Loucy (cell line): ENCODE results near the gene GPR39.

Experiments
- H2AFZ ChIP-seq: fragments of 200-600 bp; sonication (generic); 2 replicates; pipeline ENCODE4 v1.6.0; 2016; ENCODE audit warnings: antibody characterized with exemption, mild to moderate bottlenecking, low read length, moderate library complexity
- H3F3A ChIP-seq: fragments of 200-600 bp; 2 replicates; pipeline ENCODE4 v1.6.0; 2016; ENCODE audit warnings: antibody characterized with exemption, low read depth, mild to moderate bottlenecking
- H3K27me3 ChIP-seq: fragments of 200-600 bp; sonication (generic); 2 replicates; pipeline ENCODE4 v1.6.1; 2014; ENCODE audit warnings: low read length, mild to moderate bottlenecking; ENCODE audit not compliant: insufficient read depth, poor library complexity, severe bottlenecking
- H3K36me3 ChIP-seq: fragments of 200-600 bp; sonication (generic); 2 replicates; pipeline ENCODE4 v1.6.1; 2016; ENCODE audit warnings: low read length; ENCODE audit not compliant: insufficient read depth
- H3K4me1 ChIP-seq: fragments of 200-600 bp; sonication (generic); 2 replicates; pipeline ENCODE4 v1.5.1; 2014; ENCODE audit warnings: low read length, mild to moderate bottlenecking; ENCODE audit not compliant: insufficient read depth, poor library complexity, severe bottlenecking
- H3K4me2 ChIP-seq: fragments of 200-600 bp; sonication (generic); 2 replicates; pipeline ENCODE4 v1.6.0; 2014; ENCODE audit warnings: antibody characterized with exemption, low read length, low read depth, mild to moderate bottlenecking; ENCODE audit not compliant: poor library complexity, severe bottlenecking
- H3K4me3 ChIP-seq: fragments of 200-600 bp; sonication (generic); 2 replicates; pipeline ENCODE4 v1.5.1; 2014; ENCODE audit warnings: low read length, mild to moderate bottlenecking, mixed read lengths; ENCODE audit not compliant: poor library complexity, severe bottlenecking
- H3K79me2 ChIP-seq: fragments of 200-600 bp; sonication (generic); 2 replicates; pipeline ENCODE4 v1.6.1; 2014; ENCODE audit warnings: low read length; ENCODE audit not compliant: insufficient read depth
- H3K9ac ChIP-seq: fragments of 200-600 bp; sonication (generic); 2 replicates; pipeline ENCODE4 v1.6.0; 2014; ENCODE audit warnings: mild to moderate bottlenecking, low read depth, low read length, moderate library complexity; ENCODE audit not compliant: poor library complexity, severe bottlenecking
- H3K9me2 ChIP-seq: fragments of 200-600 bp; sonication (generic); replicated peaks from 2 replicates; pipeline ENCODE4 v1.6.1; 2016; ENCODE audit warnings: low read depth, low read length, mixed read lengths
- H3K9me3 ChIP-seq: fragments of 200-600 bp; sonication (generic); 2 replicates; pipeline ENCODE4 v1.6.1; 2014; ENCODE audit warnings: mild to moderate bottlenecking, antibody characterized with exemption, low read length, low read depth; ENCODE audit not compliant: insufficient read depth
- H4K20me1 ChIP-seq: fragments of 200-600 bp; sonication (generic); 2 replicates; pipeline ENCODE4 v1.6.0; 2014; ENCODE audit warnings: antibody characterized with exemption, low read length, mild to moderate bottlenecking; ENCODE audit not compliant: insufficient read depth, poor library complexity, severe bottlenecking
- EZH2phosphoT487 ChIP-seq: fragments of 200-600 bp; IDR thresholded peaks from 2 replicates; pipeline ENCODE4 v1.6.1; 2018; ENCODE audit warnings: antibody characterized with exemption, mild to moderate bottlenecking, moderate library complexity, borderline replicate concordance
- TF ChIP-seq, protein P1 (sequence below): fragments of 200-600 bp; sonication (generic); conservative IDR thresholded peaks from 2 replicates; pipeline ENCODE4 v1.5.1; 2014; ENCODE audit warnings: mild to moderate bottlenecking, antibody characterized with exemption, low read length

GPR39 gene

DNA sequence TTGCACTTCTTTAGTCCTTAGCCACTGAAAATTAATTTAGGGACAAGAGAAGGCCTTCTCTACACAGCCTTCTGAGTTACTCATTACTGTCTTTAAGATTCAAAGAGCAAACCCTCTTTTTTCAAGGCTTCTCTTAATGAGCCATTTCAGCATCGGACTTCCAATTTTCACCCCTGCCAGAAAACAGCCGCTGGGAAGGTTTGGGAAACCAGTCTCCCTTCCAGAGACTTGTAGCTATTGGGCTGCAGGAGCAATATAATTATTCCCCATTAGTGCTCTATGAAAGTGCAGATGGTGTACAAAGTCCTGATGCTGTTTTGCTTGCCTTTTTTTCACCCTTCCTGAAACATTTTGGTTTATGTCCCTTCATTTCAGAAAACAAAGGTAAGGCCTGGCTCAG is 79.3 kb downstream of the GPR39 start:
- no peaks in the 10 kb centered on the region for H3K79me2 ChIP-seq
- no peak overlapping the region for H3K9ac ChIP-seq
- H3F3A ChIP-seq = no peaks in the 10 kb centered on the region
- TF ChIP-seq, protein P1, sequence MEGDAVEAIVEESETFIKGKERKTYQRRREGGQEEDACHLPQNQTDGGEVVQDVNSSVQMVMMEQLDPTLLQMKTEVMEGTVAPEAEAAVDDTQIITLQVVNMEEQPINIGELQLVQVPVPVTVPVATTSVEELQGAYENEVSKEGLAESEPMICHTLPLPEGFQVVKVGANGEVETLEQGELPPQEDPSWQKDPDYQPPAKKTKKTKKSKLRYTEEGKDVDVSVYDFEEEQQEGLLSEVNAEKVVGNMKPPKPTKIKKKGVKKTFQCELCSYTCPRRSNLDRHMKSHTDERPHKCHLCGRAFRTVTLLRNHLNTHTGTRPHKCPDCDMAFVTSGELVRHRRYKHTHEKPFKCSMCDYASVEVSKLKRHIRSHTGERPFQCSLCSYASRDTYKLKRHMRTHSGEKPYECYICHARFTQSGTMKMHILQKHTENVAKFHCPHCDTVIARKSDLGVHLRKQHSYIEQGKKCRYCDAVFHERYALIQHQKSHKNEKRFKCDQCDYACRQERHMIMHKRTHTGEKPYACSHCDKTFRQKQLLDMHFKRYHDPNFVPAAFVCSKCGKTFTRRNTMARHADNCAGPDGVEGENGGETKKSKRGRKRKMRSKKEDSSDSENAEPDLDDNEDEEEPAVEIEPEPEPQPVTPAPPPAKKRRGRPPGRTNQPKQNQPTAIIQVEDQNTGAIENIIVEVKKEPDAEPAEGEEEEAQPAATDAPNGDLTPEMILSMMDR = no peak
- no peak for TF ChIP-seq EZH2phosphoT487
- H4K20me1 ChIP-seq = no peaks in the 10 kb centered on the region
- no peak overlapping the region for H3K4me2 ChIP-seq
- no peaks in the 10 kb centered on the region for H3K27me3 ChIP-seq
- no peak overlapping the region for H3K4me3 ChIP-seq
- H3K4me1 ChIP-seq = no peaks in the 10 kb centered on the region
- no peaks in the 10 kb centered on the region for H3K9me2 ChIP-seq
- no peaks in the 10 kb centered on the region for H3K9me3 ChIP-seq
- no peak overlapping the region for H2AFZ ChIP-seq
- H3K36me3 ChIP-seq = no peaks in the 10 kb centered on the region

DNA sequence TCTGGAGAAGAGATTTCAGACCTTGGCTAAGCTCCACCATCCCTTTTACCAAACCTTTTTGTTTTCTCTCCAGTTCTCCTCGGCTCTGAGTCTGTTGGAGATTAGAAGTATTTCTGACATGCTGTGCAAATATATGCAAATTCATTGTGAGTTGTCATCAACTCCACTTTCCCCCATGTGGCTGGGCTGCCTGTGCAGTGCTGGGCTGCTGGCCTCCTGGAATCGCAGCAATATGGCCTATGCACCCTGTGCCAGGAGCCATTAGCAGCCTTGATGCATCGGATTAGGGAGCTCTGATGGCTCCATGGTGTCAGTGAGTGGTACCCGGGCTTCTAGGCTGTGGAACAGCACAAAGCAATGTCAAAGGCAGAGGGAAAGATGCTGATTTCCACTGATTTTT is 80.0 kb downstream of the GPR39 start:
- H3K79me2 ChIP-seq = no peaks in the 10 kb centered on the region
- H4K20me1 ChIP-seq = no peaks in the 10 kb centered on the region
- no peak overlapping the region for H3K4me2 ChIP-seq
- no peaks in the 10 kb centered on the region for H3F3A ChIP-seq
- no peaks in the 10 kb centered on the region for H3K9me2 ChIP-seq
- H3K9ac ChIP-seq = no peak overlapping the region
- H3K4me3 ChIP-seq = no peak overlapping the region
- H3K36me3 ChIP-seq = no peaks in the 10 kb centered on the region
- no peaks in the 10 kb centered on the region for H3K27me3 ChIP-seq
- H3K9me3 ChIP-seq = no peaks in the 10 kb centered on the region
- H3K4me1 ChIP-seq = no peaks in the 10 kb centered on the region
- TF ChIP-seq EZH2phosphoT487 = no peak
- TF ChIP-seq, protein P1 = no peak
- no peak overlapping the region for H2AFZ ChIP-seq

DNA sequence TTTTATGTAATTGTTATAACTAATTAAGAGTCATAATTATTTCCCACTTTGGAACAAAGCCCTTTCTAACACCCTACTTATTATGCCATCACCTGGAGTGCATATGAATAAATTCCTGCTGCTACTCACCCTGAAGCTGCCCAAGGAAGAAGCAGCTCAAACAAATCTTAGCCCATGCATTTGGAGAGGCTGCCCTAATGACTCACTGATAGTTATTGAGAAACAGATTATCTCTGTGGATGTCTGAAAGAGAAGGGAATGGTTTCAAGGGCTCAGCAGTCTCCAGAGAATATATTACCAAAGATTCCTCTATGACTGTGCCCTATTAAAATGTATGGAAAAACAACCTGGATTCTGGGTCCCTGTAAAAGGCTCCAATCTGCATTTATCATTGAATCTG is 81.0 kb downstream of the GPR39 start:
- no peaks in the 10 kb centered on the region for H3K36me3 ChIP-seq
- H3K4me2 ChIP-seq = no peak overlapping the region
- H3K9me2 ChIP-seq = no peaks in the 10 kb centered on the region
- H3K9ac ChIP-seq = no peak overlapping the region
- no peak overlapping the region for H2AFZ ChIP-seq
- H4K20me1 ChIP-seq = no peaks in the 10 kb centered on the region
- no peak overlapping the region for H3K4me3 ChIP-seq
- no peaks in the 10 kb centered on the region for H3F3A ChIP-seq
- H3K79me2 ChIP-seq = no peaks in the 10 kb centered on the region
- no peak for TF ChIP-seq EZH2phosphoT487
- TF ChIP-seq, protein P1 = no peak
- H3K27me3 ChIP-seq = no peaks in the 10 kb centered on the region
- H3K4me1 ChIP-seq = no peaks in the 10 kb centered on the region
- H3K9me3 ChIP-seq = no peaks in the 10 kb centered on the region
